IPS DF 19.7 (cell line): ENCODE measurements around the gene CACNA2D1.
"Not testable (repeated sequence)": the region's sequence is repeated elsewhere in the genome, so short reads cannot be mapped to it uniquely, and the experiment has no call there.

Experiments
- DNase-seq: peaks from one replicate; pipeline ENCODE4 v3.0.0-alpha.2; 2013; ENCODE audit warnings: low read depth, low spot score

Gene CACNA2D1

GRCh38 chr7:82049891-82050533, 393.6 kb downstream of the CACNA2D1 start:
- no peak for DNase-seq

- no peak for DNase-seq
Measured at GRCh38 chr7:82049442-82049841, 394.1 kb downstream of the CACNA2D1 start.

- no peak for DNase-seq
Measured at GRCh38 chr7:82044497-82045080, 399.0 kb downstream of the CACNA2D1 start.

GRCh38 chr7:82039621-82040020, 404.0 kb downstream of the CACNA2D1 start:
- DNase-seq, result no peak

GRCh38 chr7:82036146-82036886, 407.3 kb downstream of the CACNA2D1 start:
- no peak for DNase-seq

GRCh38 chr7:82035456-82035855, 408.1 kb downstream of the CACNA2D1 start:
- no peak for DNase-seq

- DNase-seq, result no peak
Measured at GRCh38 chr7:82032901-82033300, 410.7 kb downstream of the CACNA2D1 start.

GRCh38 chr7:82029236-82029913, 414.2 kb downstream of the CACNA2D1 start:
- no peak for DNase-seq

GRCh38 chr7:82028097-82028496, 415.5 kb downstream of the CACNA2D1 start:
- DNase-seq, result no peak

- DNase-seq, result no peak
Measured at GRCh38 chr7:82021713-82022112, 421.9 kb downstream of the CACNA2D1 start.

- DNase-seq, result no peak
Measured at GRCh38 chr7:82021036-82021435, 422.5 kb downstream of the CACNA2D1 start.

- DNase-seq, result no peak
Measured at GRCh38 chr7:82019551-82020475, 423.8 kb downstream of the CACNA2D1 start.

- no peak for DNase-seq
Measured at GRCh38 chr7:82018226-82018625, 425.4 kb downstream of the CACNA2D1 start.

- DNase-seq, result no peak
Measured at GRCh38 chr7:82017334-82017943, 426.1 kb downstream of the CACNA2D1 start.

- DNase-seq, result no peak
Measured at GRCh38 chr7:82015751-82016150, 427.8 kb downstream of the CACNA2D1 start.

GRCh38 chr7:82014574-82014973, 429.0 kb downstream of the CACNA2D1 start:
- not testable (repeated sequence) for DNase-seq

GRCh38 chr7:82012453-82012852, 431.1 kb downstream of the CACNA2D1 start:
- DNase-seq, result no peak

GRCh38 chr7:82010416-82010815, 433.2 kb downstream of the CACNA2D1 start:
- DNase-seq, result no peak

- no peak for DNase-seq
Measured at GRCh38 chr7:82007315-82007714, 436.3 kb downstream of the CACNA2D1 start.

- DNase-seq, result no peak
Measured at GRCh38 chr7:82005056-82005455, 438.5 kb downstream of the CACNA2D1 start.

- DNase-seq, result no peak
Measured at GRCh38 chr7:81993186-81993585, 450.4 kb downstream of the CACNA2D1 start.
